AG09319 (cell line): ENCODE data around the gene TEX14.
"Not testable (repeated sequence)": the region's sequence is repeated elsewhere in the genome, so short reads cannot be mapped to it uniquely, and the experiment has no call there.

ENCODE experiments used
- DNase-seq: peaks from one replicate; pipeline ENCODE4 v3.0.0-alpha.2; 2010; ENCODE audit warnings: low read depth; ENCODE audit errors: extremely low read depth
- TF ChIP-seq, protein P1 (sequence below): IDR thresholded peaks from 2 replicates; pipeline ENCODE4 v1.5.1; 2011; ENCODE audit warnings: low read depth, mild to moderate bottlenecking, inconsistent platforms, low read length, moderate library complexity

Gene TEX14

DNA sequence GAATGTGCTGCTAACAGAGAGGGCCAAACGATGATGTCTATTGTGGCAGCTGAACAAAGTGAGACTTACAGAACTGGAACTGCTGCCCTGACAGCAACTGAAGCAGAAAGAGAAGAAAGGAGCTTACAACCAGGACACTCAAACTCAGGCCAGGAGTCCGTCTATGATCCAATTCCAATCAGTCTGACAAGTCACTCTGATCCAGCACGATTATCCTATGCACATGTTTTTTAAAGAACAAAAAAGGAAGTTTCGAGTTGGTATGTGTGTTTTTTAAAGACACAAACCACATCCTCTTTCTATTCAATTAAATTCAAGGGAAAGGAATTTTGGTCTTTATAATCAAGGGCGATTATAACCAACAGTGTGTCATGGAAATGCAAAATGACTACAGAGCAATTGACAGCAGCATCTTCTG, 135.0 kb downstream of the TEX14 start:
- no peak for DNase-seq
- TF ChIP-seq, protein P1, sequence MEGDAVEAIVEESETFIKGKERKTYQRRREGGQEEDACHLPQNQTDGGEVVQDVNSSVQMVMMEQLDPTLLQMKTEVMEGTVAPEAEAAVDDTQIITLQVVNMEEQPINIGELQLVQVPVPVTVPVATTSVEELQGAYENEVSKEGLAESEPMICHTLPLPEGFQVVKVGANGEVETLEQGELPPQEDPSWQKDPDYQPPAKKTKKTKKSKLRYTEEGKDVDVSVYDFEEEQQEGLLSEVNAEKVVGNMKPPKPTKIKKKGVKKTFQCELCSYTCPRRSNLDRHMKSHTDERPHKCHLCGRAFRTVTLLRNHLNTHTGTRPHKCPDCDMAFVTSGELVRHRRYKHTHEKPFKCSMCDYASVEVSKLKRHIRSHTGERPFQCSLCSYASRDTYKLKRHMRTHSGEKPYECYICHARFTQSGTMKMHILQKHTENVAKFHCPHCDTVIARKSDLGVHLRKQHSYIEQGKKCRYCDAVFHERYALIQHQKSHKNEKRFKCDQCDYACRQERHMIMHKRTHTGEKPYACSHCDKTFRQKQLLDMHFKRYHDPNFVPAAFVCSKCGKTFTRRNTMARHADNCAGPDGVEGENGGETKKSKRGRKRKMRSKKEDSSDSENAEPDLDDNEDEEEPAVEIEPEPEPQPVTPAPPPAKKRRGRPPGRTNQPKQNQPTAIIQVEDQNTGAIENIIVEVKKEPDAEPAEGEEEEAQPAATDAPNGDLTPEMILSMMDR: no peak

- DNase-seq: not testable (repeated sequence)
Observed at GRCh38 chr17:58555109-58555508, 136.7 kb downstream of the TEX14 start.

DNA sequence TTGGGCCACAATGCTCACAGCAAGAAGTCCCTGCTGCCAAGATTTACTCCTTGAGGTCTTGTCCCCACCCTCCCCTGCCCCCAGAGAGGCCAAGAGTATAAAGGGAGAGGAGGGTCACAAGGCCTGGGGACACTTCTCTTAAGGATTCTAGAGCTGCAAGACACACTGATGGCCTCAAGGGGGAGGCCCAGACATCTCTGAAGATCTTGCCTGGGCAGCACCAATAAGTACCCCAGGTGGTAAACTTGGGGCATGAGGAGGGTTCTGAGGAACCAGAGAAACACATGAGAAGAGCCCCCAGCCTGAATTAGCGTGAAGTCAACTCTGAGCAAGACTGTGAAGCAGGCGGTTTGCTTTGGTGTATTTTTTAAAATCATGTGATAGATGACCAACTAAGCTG, 150.6 kb downstream of the TEX14 start:
- TF ChIP-seq, protein P1: no peak; the same call in 1 of the 2 replicates

DNA sequence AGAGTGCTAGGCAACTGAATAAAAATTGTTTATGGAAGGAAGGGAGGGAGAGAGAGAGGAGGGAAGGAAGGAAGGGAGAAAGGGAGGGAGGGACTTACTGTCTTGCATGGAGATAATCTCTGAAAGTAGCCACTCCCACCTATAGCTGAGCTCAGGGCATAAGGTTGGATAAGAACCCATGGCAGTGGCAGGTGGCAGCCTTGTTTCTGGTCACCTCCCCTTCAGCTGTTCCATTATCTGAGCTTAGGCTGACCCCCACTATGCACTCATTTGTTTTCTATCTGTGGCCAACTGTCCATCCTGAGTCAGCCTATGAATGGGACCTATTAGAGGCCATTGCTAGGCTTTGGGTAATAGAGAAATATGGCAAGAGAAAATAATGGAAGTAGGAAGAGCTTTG, 152.1 kb downstream of the TEX14 start:
- DNase-seq: no peak

More for the DNA sequence above, 150.6 kb downstream of the TEX14 start:
- no peak for DNase-seq

DNA sequence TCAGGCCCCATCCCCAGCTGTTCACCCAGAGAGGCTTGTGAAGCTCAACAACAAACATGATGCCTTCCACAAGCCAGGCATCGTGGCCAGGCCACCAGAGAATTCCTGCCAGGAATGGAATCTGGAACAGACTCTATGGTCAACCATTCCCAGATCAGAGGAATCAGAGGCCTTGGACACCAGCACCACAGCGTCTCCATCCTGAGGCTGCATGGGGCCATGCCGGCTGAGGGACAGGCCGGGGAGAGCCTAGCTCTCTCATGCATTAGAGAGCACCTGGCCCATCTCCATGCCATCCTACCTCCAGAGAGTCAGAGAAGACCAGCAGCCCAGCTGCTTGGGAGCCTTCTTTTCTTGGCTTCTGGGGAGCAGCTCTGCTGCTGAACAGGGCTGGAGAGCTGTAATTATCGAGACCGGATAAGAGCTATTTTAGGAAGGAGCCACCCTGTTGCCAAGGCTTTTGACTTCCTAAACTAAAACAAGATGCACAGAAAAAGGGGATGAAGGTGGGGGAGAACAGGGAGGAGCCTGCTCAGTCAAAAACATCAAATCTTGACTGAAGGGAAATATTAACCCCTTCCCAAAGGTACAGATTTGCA, 152.9 kb downstream of the TEX14 start:
- DNase-seq: no peak
- TF ChIP-seq, protein P1: no peak

More for the DNA sequence above, 152.1 kb downstream of the TEX14 start:
- TF ChIP-seq, protein P1: no peak

DNA sequence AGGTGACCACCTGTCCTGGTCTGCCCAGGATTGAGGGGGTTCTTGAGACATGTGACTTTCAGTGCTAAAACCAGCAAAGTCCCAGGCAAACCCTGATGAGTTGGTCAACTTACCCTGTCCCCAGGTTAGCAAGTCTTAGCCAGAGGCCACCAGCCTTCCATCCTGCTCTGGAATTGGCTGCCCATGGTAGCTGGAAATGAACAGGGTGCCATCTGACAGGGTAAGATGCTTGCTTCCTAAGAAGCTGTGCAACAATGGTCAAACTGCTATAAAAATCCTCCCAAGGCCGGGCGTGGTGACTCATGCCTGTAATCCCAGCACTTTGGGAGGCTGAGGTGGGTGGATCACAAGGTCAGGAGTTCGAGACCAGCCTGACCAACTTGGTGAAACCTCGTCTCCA, 154.6 kb downstream of the TEX14 start:
- TF ChIP-seq, protein P1: no peak
- no peak for DNase-seq

DNA sequence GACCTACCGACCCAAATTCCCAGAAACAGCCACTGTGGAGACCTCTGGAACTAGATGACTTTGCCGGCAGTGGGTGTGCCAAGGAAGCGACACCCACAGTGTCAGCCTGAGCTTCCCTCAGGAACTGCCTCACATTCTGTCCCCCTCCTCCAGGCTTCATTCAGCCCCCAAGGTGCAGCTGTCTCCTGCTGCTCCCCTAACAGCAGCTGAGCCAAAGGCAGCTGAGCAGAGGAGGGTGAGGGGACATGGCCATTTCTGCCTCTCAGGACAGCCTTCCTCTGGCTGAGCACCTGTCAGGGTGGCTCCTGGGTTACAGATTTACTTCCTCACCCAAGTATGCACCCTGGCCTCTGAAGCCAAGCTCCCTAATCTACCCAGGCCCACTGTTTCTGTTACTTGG, 155.3 kb downstream of the TEX14 start:
- no peak for DNase-seq
- TF ChIP-seq, protein P1: no peak

DNA sequence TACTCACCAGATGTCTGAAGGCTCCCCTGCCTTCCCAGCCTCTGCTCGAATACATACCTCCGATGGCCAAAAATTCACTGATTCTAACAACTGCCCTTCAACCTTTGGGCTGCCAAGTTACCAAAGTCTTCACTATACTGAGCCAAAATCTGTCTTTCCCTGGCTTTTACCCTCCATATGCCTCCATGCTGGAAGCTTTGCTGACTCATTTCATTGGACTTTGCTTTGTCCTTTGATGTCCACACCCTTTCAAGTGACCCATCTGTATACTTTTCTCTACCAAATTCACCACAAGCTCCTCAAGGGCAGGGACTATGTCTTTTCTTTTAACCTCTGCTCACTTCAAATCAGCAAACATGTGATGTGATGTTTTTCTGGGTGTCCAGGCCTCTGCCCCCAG, 156.4 kb downstream of the TEX14 start:
- no peak for DNase-seq
- TF ChIP-seq, protein P1: no peak
